IPS DF 4.7 (cell line): ENCODE data around the gene SRD5A3.

Source experiments
- DNase-seq: peaks from one replicate; pipeline ENCODE4 v3.0.0-alpha.2; 2013; ENCODE audit warnings: low spot score; ENCODE audit errors: extremely low read depth

The SRD5A3 gene

DNA sequence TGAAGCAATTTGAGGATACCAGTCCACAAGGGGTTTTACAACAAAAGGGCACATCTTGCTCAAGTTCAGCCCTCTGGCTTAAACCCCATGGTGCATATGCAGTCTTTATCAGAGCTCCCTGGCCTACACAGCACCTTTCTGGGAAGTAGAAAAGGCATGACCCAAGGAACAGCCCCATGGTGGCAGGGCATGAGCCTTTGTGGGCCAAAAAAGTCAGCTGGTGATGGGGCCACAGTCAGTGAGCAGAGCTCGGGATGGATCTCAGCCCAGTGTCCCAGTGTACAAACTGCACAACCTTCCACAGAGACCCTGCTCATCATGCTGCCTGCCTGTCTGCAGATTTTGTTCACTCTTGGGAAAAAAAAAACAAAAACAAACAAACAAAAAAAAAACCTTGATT, 27.4 kb downstream of the SRD5A3 start:
- DNase-seq, result no peak

DNA sequence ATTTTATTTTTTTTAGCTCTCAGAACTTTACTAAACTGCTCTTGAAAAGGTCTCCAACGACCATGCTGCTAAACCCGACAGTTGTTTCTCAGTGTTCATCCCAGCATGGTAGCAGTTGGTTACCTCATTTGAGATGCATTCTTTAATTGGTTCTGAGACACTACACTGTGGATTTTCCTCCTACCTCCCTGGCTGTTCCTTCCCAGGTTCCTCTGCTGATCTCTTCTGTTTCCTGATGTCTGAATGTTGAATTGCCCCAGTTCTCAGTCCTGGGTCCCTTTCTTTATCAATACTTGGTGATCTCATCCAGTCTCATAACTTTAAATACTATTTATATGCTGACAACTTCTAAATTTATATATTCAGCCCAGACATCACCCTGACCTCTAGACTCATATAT, 30.7 kb downstream of the SRD5A3 start:
- no peak for DNase-seq

DNA sequence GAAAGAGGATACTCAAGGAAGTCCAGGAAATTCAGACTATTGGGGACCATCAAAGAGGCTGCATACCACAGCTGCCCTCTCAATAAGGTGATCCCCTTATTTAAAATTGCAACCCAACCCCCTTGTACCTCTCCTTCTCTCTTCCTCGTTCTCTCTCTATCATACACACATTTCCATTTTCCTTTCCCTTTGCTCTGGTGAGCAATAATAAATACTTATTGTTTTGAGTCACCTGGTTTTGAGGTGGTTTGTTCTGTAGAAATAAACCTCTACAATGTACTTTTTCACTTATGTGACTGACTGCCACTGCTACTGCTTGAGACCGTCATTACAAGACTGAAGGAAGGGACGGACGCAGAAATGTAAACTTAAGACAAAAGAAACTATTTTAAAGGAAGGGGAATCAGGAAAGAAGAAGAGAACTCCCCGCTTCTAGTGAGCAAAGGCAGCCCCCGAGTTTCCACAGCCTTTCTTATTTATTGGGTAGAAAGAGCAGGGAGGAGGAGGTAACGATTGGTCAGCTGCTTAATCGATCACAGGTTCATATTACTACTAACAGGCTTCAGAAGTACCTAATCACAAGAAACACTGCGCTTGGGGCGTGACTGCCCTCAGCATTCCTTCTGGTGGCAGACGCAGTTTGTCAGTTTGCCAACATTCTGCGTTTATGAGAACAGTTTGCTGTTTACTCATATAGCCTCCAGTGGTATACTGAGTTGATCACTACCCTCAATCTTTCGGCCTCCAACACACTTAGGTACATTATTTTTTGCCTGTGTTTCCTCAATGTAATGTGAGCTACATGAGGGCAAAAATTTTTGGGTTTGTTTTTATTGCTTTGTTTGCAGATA, 32.8 kb downstream of the SRD5A3 start:
- DNase-seq, result no peak

GRCh38 chr4:55380576-55380975, 34.5 kb downstream of the SRD5A3 start:
- no peak for DNase-seq

DNA sequence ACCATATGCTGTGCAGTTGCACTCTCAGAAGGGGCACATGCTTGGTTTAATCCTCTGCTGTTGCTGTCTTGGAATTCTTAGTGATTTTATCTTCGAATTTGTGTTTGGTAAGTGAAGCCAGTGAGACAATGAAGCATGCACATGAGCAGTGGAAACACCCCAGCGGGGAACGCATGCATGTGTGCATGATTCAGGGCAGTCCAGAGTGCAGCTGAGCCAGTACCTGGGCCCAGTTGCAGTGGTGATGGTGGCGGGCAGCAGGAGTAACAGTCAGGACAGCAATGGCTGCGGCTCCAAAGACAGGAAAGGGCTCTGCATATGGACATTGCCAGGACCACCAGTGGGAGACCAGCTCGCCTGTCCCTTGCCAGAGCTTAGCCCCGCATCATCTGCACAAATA, 35.5 kb downstream of the SRD5A3 start:
- no peak for DNase-seq

- no peak for DNase-seq
Observed at GRCh38 chr4:55382488-55383003, 36.5 kb downstream of the SRD5A3 start.

GRCh38 chr4:55385201-55385649, 39.2 kb downstream of the SRD5A3 start:
- DNase-seq, result no peak

- no peak for DNase-seq
Observed at GRCh38 chr4:55386073-55386472, 40.0 kb downstream of the SRD5A3 start.

GRCh38 chr4:55386840-55387239, 40.8 kb downstream of the SRD5A3 start:
- DNase-seq, result no peak

- DNase-seq, result no peak
Observed at GRCh38 chr4:55393461-55394320, 47.6 kb downstream of the SRD5A3 start.

GRCh38 chr4:55395218-55395528, 49.1 kb downstream of the SRD5A3 start:
- no peak for DNase-seq

DNA sequence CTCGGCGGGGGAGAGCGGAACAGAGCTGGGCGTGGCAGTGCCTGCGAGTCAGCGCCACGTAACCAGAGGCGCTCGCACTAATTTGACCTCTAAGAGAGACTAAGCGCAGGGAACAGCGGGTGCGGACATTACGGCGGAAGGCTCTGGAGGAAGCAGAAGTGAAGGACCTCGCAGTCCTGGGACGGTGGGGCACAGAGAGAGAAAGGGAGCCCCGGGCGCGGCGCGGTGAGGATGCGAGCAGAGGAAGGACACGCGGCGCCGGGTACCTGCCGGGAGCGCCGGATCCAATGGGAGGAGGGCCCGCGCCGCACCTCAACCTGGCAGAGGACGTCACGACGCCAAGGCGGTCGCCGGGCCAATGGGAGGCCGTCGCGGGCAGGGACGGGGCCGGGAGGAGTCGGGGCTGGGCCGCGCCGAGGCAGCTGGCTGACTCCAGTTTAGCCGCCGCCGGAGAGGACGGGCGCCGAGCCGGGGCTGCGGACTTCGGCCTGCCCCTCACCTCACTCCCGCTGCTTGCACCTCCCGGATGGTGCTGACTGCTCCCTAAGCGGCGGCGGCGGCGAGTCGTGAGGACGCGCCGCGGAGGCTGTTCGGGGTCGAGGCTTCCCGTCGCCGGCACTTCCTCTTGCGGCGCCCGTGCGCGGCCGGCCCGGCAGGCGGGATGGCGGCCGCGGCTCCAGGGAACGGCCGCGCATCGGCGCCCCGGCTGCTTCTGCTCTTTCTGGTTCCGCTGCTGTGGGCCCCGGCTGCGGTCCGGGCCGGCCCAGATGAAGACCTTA, 49.7 kb downstream of the SRD5A3 start, which contains the start of gene TMEM165:
TMEM165 (plus strand) TSS at position 429 of the 779 bp plus-strand sequence; CDS start at position 662, 233 bp downstream.
- peak; percentile 22 for DNase-seq

- DNase-seq, result no peak
Observed at GRCh38 chr4:55396308-55397125, 50.5 kb downstream of the SRD5A3 start.

GRCh38 chr4:55397126-55397436, 51.0 kb downstream of the SRD5A3 start:
- no peak for DNase-seq

DNA sequence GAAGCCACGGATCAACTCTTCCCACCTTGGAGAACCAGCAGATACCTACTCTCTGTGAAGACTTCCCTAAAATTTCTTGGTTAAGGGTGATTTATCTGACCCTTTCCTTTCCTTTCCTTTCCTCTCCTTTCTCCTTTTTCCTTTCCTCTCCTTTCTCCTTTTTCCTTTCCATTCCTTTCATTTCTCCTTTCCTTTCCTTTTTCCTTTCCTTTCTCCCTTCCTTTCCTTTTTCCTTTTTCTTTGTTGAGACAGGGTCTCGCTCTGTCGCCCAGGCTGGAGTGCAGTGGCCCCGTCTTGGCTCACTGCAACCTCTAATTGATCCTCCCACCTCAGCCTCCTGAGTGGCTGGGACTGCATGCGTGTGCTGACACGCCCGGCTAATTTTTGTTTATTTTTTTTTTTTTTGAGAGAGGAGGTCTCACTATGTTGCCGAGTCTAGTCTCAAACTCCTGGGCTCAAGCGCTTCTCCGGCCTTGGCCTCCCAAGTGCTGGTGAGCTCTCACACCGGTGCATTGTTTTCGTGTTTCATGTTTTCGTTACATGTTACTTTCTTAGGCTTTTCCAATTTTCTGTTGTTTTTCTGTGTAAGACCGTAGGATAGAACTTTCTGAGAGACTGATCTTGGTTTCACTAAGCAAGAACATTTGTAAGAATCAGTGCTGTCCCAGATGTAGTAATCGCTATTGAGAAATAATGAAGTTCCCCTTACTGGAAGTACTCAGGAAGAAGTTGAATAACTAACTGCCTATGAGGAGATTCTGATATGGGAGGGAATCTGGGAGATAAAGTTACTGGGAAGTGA, 51.7 kb downstream of the SRD5A3 start:
- DNase-seq, result no peak

GRCh38 chr4:55398461-55398860, 52.4 kb downstream of the SRD5A3 start:
- DNase-seq, result no peak

GRCh38 chr4:55398966-55399365, 52.9 kb downstream of the SRD5A3 start:
- DNase-seq, result no peak

DNA sequence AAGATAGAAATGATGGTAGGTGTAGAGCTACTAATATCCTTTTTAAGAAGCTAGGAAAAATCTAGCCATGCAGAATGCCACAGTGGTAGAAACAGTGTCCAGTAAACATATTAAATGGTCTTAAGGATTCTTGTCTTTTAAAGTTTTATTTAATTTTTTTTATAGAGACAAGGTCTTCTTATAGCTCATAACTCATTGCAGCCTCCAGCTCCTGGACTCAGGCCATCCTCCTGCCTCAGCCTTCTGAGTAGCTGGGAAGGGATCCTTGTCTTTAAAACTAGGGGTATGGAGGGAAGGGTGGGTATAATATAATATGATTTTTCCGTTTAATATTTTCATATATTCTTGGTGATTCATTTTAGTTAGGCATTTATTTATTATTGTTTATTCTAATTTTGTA, 53.5 kb downstream of the SRD5A3 start:
- no peak for DNase-seq

- DNase-seq, result no peak
Observed at GRCh38 chr4:55405073-55405472, 59.0 kb downstream of the SRD5A3 start.

GRCh38 chr4:55406545-55406944, 60.5 kb downstream of the SRD5A3 start:
- no peak for DNase-seq
